ENCODE results near the gene PACRG.

Gene PACRG

GRCh38 chr6:163149279-163149848 is 421.6 kb downstream of the PACRG start:
- no peak for DNase-seq

- DNase-seq: no peak
Measured at GRCh38 chr6:163151212-163151611, 423.4 kb downstream of the PACRG start.

- DNase-seq: no peak
Measured at GRCh38 chr6:163152701-163153100, 424.9 kb downstream of the PACRG start.

GRCh38 chr6:163159110-163159509 is 431.3 kb downstream of the PACRG start:
- DNase-seq: no peak

- DNase-seq: no peak
Measured at GRCh38 chr6:163159689-163160088, 431.9 kb downstream of the PACRG start.

- no peak for DNase-seq
Measured at GRCh38 chr6:163162007-163162873, 434.5 kb downstream of the PACRG start.

GRCh38 chr6:163162874-163163213 is 435.1 kb downstream of the PACRG start:
- no peak for DNase-seq

GRCh38 chr6:163164175-163164900 is 436.6 kb downstream of the PACRG start:
- no peak for DNase-seq

GRCh38 chr6:163165155-163165910 is 437.6 kb downstream of the PACRG start:
- no peak for DNase-seq

GRCh38 chr6:163165922-163166321 is 438.1 kb downstream of the PACRG start:
- no peak for DNase-seq

GRCh38 chr6:163166507-163166906 is 438.7 kb downstream of the PACRG start:
- no peak for DNase-seq

- DNase-seq: no peak
Measured at GRCh38 chr6:163169521-163169920, 441.7 kb downstream of the PACRG start.

- DNase-seq: peak; percentile 55
Measured at GRCh38 chr6:163170294-163170883, 442.6 kb downstream of the PACRG start.

- no peak for DNase-seq
Measured at GRCh38 chr6:163173741-163174140, 446.0 kb downstream of the PACRG start.

- DNase-seq: no peak
Measured at GRCh38 chr6:163175301-163175700, 447.5 kb downstream of the PACRG start.

GRCh38 chr6:163176097-163176496 is 448.3 kb downstream of the PACRG start:
- no peak for DNase-seq

- no peak for DNase-seq
Measured at GRCh38 chr6:163177007-163177406, 449.2 kb downstream of the PACRG start.

- DNase-seq: no peak
Measured at GRCh38 chr6:163177892-163178420, 450.2 kb downstream of the PACRG start.

- DNase-seq: no peak
Measured at GRCh38 chr6:163179061-163179460, 451.3 kb downstream of the PACRG start.

- DNase-seq: no peak
Measured at GRCh38 chr6:163179721-163180120, 451.9 kb downstream of the PACRG start.

GRCh38 chr6:163180874-163181541 is 453.2 kb downstream of the PACRG start:
- DNase-seq: no peak

GRCh38 chr6:163181666-163182180 is 453.9 kb downstream of the PACRG start:
- DNase-seq: no peak

Data from stimulated activated CD8-positive, alpha-beta memory T cell treated with anti-CD3 and anti-CD28 coated beads, Interleukin-4, amount 100 ng/mL, for 48 hours (primary cell).